CD4-positive, CD25-positive, alpha-beta regulatory T cell (primary cell): ENCODE data around the gene APLNR. TPM values are rescaled to one million over a fixed set of nuclear protein-coding genes. Genes with fewer than 3 reads are reported as not detected.

ENCODE experiments used
- ATAC-seq, 2 donors: fragments of 150-1000 bp; cut with Tn5 transposase; one replicate each; pipeline ENCODE4 v1.10.0; 2021; ENCODE audit warnings: low read depth in 2 of 2, moderate number of reproducible peaks in 2 of 2, moderate library complexity in 1 of 2
- DNase-seq, 3 donors: peaks; one replicate each; pipeline versions ENCODE4 v3.0.0 to v3.0.0-alpha.2; 2012 to 2022; ENCODE audit warnings: mixed read lengths in 1 of 3
- H3K27ac ChIP-seq: one replicate; pipeline ENCODE4 v1.7.0; 2013; ENCODE audit warnings: mild to moderate bottlenecking, low read length; ENCODE audit not compliant: insufficient read depth, poor library complexity, severe bottlenecking
- H3K27me3 ChIP-seq: one replicate; pipeline ENCODE4 v1.7.0; 2013; ENCODE audit warnings: low read length; ENCODE audit not compliant: control insufficient read depth, insufficient read depth
- H3K36me3 ChIP-seq: one replicate; pipeline ENCODE4 v1.7.0; 2013; ENCODE audit warnings: mild to moderate bottlenecking, low read length, moderate library complexity; ENCODE audit not compliant: control insufficient read depth, insufficient read depth
- H3K4me1 ChIP-seq: 2 replicates; pipeline ENCODE4 v1.7.0; 2013; ENCODE audit warnings: mild to moderate bottlenecking, low read length; ENCODE audit not compliant: insufficient read depth, control insufficient read depth, poor library complexity, severe bottlenecking
- H3K4me3 ChIP-seq: one replicate; pipeline ENCODE4 v1.7.0; 2013; ENCODE audit warnings: low read depth, mild to moderate bottlenecking, low read length, moderate library complexity
- H3K9me3 ChIP-seq, 2 experiments: 1 replicate in 1 of 2; 2 replicates in 1 of 2; pipeline ENCODE4 v1.7.0; 2013; ENCODE audit warnings: low read length in 2 of 2, mild to moderate bottlenecking in 1 of 2, moderate library complexity in 1 of 2; ENCODE audit not compliant: control insufficient read depth in 2 of 2
- H3K27ac Mint-ChIP-seq, 3 donors: one replicate each; pipeline ENCODE4 v1.8.0; 2020 to 2022; ENCODE audit warnings: mild to moderate bottlenecking in 3 of 3, mixed read lengths in 3 of 3, moderate library complexity in 2 of 3
- H3K27me3 Mint-ChIP-seq: one replicate; pipeline ENCODE4 v1.8.0; 2022; ENCODE audit warnings: mild to moderate bottlenecking, mixed read lengths
- H3K36me3 Mint-ChIP-seq: one replicate; pipeline ENCODE4 v1.8.0; 2020; ENCODE audit warnings: mixed read lengths
- H3K4me1 Mint-ChIP-seq, 4 donors: one replicate each; pipeline ENCODE4 v1.8.0; 2020 to 2022; ENCODE audit warnings: mixed read lengths in 4 of 4, mild to moderate bottlenecking in 1 of 4
- H3K4me3 Mint-ChIP-seq, 4 donors: one replicate each; pipeline ENCODE4 v1.8.0; 2020 to 2022; ENCODE audit warnings: mild to moderate bottlenecking in 4 of 4, mixed read lengths in 4 of 4, moderate library complexity in 3 of 4
- H3K9me3 Mint-ChIP-seq, 7 donors: one replicate each; pipeline ENCODE4 v1.8.0; 2020 to 2022; ENCODE audit warnings: mixed read lengths in 7 of 7, mild to moderate bottlenecking in 3 of 7, moderate library complexity in 2 of 7
- polyA plus RNA-seq, 4 donors: library from polyadenylated mRNA; unstranded; fragments of 300-500 nt; fragmentation: Illumina TruSeq; gene quantifications; one replicate each; pipeline ENCODE4 v1.2.3, GENCODE V29; 2021
- total RNA-seq: library from RNA; stranded (reverse); gene quantifications from one replicate; pipeline ENCODE4 v1.2.3, GENCODE V29; 2022

Gene APLNR
- total and polyA plus RNA-seq, 5 donors from 2014 or later = not detected

DNA sequence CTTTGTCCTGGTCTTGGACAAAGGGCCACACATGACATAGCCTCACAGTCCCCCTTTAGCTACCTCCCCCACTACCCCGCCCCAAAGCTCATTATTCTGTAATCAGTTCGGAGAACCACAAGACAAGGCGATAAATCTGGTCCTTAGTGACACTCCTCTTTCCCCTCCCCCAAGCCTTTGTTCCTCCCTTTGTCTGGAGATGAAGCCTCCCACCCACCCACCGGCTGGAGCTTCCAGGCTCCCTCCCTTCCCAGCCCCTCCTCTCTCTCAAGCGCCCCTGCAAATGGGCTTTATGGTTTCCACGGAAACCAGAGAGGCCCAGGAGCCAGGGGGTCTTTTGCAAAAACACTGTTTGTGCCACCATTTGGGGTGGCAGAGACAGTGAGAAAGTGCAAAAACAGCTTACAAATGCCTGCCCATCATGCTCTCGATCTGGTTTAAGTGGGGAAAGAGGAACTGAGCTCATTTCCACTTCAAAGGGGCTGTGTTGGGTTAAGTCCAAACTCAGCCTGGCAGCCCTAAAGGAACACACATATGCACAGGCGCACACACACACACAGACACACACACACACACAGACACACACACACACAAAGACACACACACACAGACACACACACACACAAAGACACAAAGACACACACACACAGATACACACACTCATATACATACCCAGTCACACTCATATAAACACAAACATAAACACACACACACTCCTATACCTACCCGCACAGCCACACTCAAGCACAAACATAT lies 23.5 kb downstream of the APLNR start:
- Histone ChIP-seq H3K36me3 (no peaks in the 10 kb centered on the region), H3K4me3 (no peak overlapping the region), H3K4me1 (no peaks in the 10 kb centered on the region), H3K27ac (no peak overlapping the region), H3K27me3 (no peaks in the 10 kb centered on the region), H3K9me3 (no peaks in the 10 kb centered on the region)
- no peak for ATAC-seq
- Mint-ChIP-seq H3K27ac (no peak overlapping the region), H3K4me3 (no peak overlapping the region), H3K27me3 (peaks cover 6% of the 10 kb centered on the region), H3K9me3 (peaks cover 0 to 1% (median 0%) of the 10 kb centered on the region in 7 donors), H3K36me3 (no peaks in the 10 kb centered on the region), H3K4me1 (no peaks in the 10 kb centered on the region)
- no peak for DNase-seq

DNA sequence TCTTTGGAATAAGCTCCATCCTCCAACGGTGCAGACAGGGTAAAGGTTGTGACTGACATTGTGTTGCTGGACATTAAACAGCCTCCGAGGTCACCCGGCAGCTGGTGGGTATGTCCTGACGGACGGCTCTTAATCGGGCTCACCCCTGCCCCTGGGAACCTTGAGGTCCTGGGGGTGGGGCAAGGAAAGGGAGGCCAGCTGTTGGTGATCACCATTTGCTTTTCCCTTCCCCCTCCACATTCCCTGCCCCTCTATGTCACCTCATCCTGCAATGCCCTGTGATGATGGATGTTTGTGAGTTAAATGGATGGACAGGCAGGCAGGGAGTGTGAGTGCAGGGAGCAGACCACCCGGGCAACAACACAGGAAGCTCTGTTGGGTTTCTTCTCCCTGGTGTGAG lies 26.3 kb downstream of the APLNR start:
- no peaks in the 10 kb centered on the region for H3K36me3 ChIP-seq
- H3K27ac Mint-ChIP-seq = no peak overlapping the region
- H3K36me3 Mint-ChIP-seq = no peaks in the 10 kb centered on the region
- DNase-seq (no peak), ATAC-seq (no peak)
- no peaks in the 10 kb centered on the region for H3K27me3 ChIP-seq
- H3K4me1 ChIP-seq = no peaks in the 10 kb centered on the region
- no peak overlapping the region for H3K4me3 ChIP-seq
- no peaks in the 10 kb centered on the region for H3K27me3 Mint-ChIP-seq
- H3K27ac ChIP-seq = no peak overlapping the region
- H3K9me3 Mint-ChIP-seq = peaks cover 0 to 1% (median 0%) of the 10 kb centered on the region in 7 donors
- H3K4me3 Mint-ChIP-seq = no peak overlapping the region
- no peaks in the 10 kb centered on the region for H3K9me3 ChIP-seq
- no peaks in the 10 kb centered on the region for H3K4me1 Mint-ChIP-seq

DNA sequence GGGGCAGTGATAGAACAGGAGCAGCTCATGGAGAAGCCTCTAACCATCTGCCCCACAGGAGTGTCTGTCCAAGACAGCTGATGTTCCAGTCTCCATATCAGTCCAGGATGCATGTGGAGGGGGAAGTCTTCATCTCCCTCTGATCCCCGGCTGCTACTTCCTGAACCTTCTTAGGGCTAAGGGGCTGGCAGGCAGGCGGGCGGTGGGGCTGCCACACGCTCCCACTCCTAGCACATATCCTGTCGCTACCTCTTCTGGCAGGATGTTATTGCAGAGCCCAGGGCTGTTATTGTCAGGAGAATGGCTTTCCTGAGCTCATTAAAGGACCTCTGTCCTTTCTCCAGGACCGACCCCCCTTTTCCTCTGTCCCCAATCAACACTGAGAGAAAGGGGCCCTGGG lies 29.9 kb downstream of the APLNR start:
- H3K4me1 ChIP-seq = no peaks in the 10 kb centered on the region

DNA sequence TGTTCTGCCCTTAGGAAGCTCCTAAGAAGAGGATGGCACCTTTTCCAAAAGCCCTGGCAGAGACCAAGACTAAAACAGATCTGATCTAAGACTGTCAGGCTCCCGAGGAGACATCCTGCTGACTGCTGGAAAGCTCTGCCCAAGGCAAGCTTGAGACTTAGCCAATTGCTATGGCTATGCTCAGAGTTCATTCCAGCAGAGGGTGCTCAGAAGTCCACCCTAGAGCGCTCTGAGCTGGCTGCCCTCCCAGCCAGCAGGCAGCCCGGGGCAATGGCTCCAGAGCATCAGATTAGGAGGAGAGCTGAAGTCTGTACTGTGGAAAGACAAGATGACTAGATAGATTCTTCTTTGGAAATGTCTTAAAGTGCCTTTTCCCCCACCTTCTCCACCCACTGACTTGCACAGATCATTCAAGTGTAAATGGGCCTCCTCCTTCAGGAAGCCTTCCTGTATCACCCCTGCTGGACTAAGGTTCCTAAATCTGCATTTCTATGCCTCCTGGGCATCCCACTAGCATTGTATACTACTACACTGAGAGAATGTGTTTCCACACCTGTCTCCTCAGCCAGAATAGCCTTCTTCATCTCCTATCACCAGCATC lies 31.9 kb downstream of the APLNR start:
- no peaks in the 10 kb centered on the region for H3K36me3 Mint-ChIP-seq
- Histone ChIP-seq H3K36me3 (no peaks in the 10 kb centered on the region), H3K27ac (no peak overlapping the region), H3K4me3 (no peak overlapping the region), H3K4me1 (no peaks in the 10 kb centered on the region), H3K27me3 (no peaks in the 10 kb centered on the region), H3K9me3 (no peaks in the 10 kb centered on the region)
- H3K4me1 Mint-ChIP-seq = no peaks in the 10 kb centered on the region
- H3K4me3 Mint-ChIP-seq = no peak overlapping the region
- ATAC-seq (no peak), DNase-seq (no peak)
- no peaks in the 10 kb centered on the region for H3K9me3 Mint-ChIP-seq
- no peak overlapping the region for H3K27ac Mint-ChIP-seq
- H3K27me3 Mint-ChIP-seq = peaks cover 5% of the 10 kb centered on the region

More for the DNA sequence above, 29.9 kb downstream of the APLNR start:
- H3K9me3 ChIP-seq = no peaks in the 10 kb centered on the region
- H3K27me3 Mint-ChIP-seq = peaks cover 5% of the 10 kb centered on the region
- ATAC-seq = no peak
- no peak overlapping the region for H3K4me3 Mint-ChIP-seq
- H3K27ac Mint-ChIP-seq = no peak overlapping the region
- H3K36me3 ChIP-seq = no peaks in the 10 kb centered on the region
- no peak for DNase-seq
- no peaks in the 10 kb centered on the region for H3K4me1 Mint-ChIP-seq
- no peak overlapping the region for H3K27ac ChIP-seq
- peaks cover 0 to 1% (median 0%) of the 10 kb centered on the region in 7 donors for H3K9me3 Mint-ChIP-seq
- H3K4me3 ChIP-seq = no peak overlapping the region
- no peaks in the 10 kb centered on the region for H3K27me3 ChIP-seq
- H3K36me3 Mint-ChIP-seq = no peaks in the 10 kb centered on the region

DNA sequence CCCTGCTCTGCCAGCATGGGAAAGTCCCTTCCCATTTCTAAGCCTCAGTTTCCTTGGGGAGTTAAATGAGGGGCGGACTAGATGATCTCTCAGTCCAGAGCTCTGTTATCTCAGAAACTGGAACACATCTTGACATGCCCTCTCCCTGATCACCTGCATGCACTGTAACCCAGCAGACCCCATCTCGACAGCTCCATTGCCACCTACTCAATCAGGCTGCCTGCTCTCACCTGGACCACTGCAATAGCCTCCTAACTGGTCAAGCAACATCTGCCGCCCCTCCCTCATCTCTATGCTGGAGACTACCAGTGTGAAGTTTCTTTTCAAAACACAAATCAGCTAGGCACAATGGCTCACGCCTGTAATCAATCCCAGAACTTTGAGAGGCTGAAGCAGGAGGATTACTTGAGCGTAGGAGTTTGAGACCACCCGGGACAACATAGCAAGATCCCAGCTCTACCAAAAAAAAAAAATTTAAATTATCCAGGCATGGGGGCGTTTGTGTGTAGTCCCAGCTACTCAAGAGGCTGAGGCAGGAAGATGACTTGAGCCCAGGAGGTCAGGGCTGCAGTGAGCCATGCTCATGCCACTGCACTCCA lies 33.1 kb downstream of the APLNR start:
- Mint-ChIP-seq H3K4me3 (no peak overlapping the region), H3K9me3 (no peaks in the 10 kb centered on the region), H3K36me3 (no peaks in the 10 kb centered on the region), H3K27ac (no peak overlapping the region), H3K4me1 (no peaks in the 10 kb centered on the region), H3K27me3 (peaks cover 5% of the 10 kb centered on the region)
- Histone ChIP-seq H3K27ac (no peak overlapping the region), H3K4me3 (no peak overlapping the region), H3K9me3 (no peaks in the 10 kb centered on the region), H3K4me1 (no peaks in the 10 kb centered on the region), H3K36me3 (no peaks in the 10 kb centered on the region), H3K27me3 (no peaks in the 10 kb centered on the region)
- DNase-seq (no peak), ATAC-seq (no peak)

DNA sequence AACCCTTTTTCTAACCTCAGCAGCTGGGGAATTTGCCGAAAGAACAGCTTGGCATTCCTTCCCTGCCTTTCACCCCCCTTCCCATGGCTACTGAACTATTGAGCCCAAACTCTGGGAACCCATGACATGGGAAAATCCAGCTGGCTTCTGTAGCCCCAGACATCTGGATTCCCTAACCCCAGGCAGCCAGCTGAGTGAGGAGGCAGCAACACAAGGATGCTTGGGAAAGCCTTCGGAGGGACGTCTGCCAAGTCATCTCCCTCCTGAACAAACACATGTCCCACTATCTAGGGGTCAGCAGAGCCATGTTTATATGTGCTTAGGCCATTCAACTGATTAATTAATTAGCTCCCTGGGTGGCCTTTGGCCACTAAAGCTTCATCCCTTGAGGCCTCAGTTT lies 33.7 kb downstream of the APLNR start:
- peaks cover 5% of the 10 kb centered on the region for H3K27me3 Mint-ChIP-seq
- H3K9me3 ChIP-seq = no peaks in the 10 kb centered on the region
- H3K27ac Mint-ChIP-seq = no peak overlapping the region

DNA sequence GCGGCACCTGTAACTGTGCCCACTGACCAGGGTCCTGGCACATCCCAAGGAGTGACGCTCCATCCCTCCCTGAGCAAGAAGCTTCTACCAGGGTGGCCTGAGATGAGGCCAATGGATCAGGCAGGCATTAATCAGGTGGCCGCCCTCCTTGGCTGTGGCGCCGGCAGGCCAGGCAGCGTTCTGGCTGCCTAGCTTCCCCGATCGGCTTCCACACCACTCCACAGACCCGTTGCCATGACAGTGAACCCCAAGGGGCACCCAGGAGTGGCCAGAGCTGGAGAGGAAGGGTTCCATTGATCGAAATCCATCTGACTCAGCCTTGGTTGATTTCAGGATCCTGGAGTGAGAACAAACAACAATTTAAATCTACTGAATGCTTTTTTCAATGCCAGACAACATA lies 34.8 kb downstream of the APLNR start:
- no peak overlapping the region for H3K27ac ChIP-seq
- no peaks in the 10 kb centered on the region for H3K9me3 ChIP-seq
- H3K36me3 ChIP-seq = no peaks in the 10 kb centered on the region
- H3K36me3 Mint-ChIP-seq = no peaks in the 10 kb centered on the region
- no peak overlapping the region for H3K27ac Mint-ChIP-seq
- H3K4me3 ChIP-seq = no peak overlapping the region
- H3K4me1 ChIP-seq = no peaks in the 10 kb centered on the region
- DNase-seq = no peak
- H3K4me1 Mint-ChIP-seq = no peaks in the 10 kb centered on the region
- ATAC-seq = no peak
- H3K4me3 Mint-ChIP-seq = no peak overlapping the region
- peaks cover 5% of the 10 kb centered on the region for H3K27me3 Mint-ChIP-seq
- no peaks in the 10 kb centered on the region for H3K27me3 ChIP-seq
- no peaks in the 10 kb centered on the region for H3K9me3 Mint-ChIP-seq

More for the DNA sequence above, 33.7 kb downstream of the APLNR start:
- Histone ChIP-seq H3K4me3 (no peak overlapping the region), H3K36me3 (no peaks in the 10 kb centered on the region), H3K4me1 (no peaks in the 10 kb centered on the region), H3K27me3 (no peaks in the 10 kb centered on the region), H3K27ac (no peak overlapping the region)
- ATAC-seq (no peak), DNase-seq (no peak)
- Mint-ChIP-seq H3K9me3 (no peaks in the 10 kb centered on the region), H3K4me3 (no peak overlapping the region), H3K4me1 (no peaks in the 10 kb centered on the region), H3K36me3 (no peaks in the 10 kb centered on the region)
